22Rv1 (cell line): Measurements from ENCODE around the gene MTA3.

ENCODE experiments used
- CTCF ChIP-seq: fragments of 450-650 bp; IDR thresholded peaks from 2 replicates; pipeline ENCODE4 v1.5.1; 2017; ENCODE audit warnings: mild to moderate bottlenecking
- ZFX ChIP-seq: fragments of 450-650 bp; IDR thresholded peaks from 2 replicates; pipeline ENCODE4 v1.6.1; 2017; ENCODE audit warnings: antibody characterized with exemption, borderline replicate concordance

- TF ChIP-seq CTCF: no peak
- TF ChIP-seq ZFX: no peak
These were observed 68.5 kb downstream of the MTA3 start for GRCh38 chr2:42636934-42637333.
